Endothelial cell of umbilical vein (primary cell): ENCODE measurements around the gene BCL10. TPM values are rescaled to one million over a fixed set of nuclear protein-coding genes. Genes with fewer than 3 reads are reported as not detected.

Source experiments
- BruUV-seq: library from RNA; stranded (reverse); fragments of 400-500 nt; replicated peaks from 2 replicates; lab custom pipeline; 2021; lab: Mats Ljungman, UMichigan
- CTCF ChIA-PET: fragments of 300-600, 350-600 bp; sonication (Branson Sonifier 250); formaldehyde crosslinking; loops from one replicate; lab custom pipeline; 2021; ENCODE audit warnings: antibody characterized with exemption, inconsistent platforms; lab: Charles Lee
- POLR2A ChIA-PET: fragments of 300-600, 350-600 bp; sonication (Branson Sonifier 250); formaldehyde crosslinking; loops from one replicate; lab custom pipeline; 2021; ENCODE audit warnings: antibody characterized with exemption, inconsistent platforms; lab: Charles Lee
- DNase-seq: peaks from one replicate; pipeline ENCODE4 v3.0.0-alpha.2; 2011; ENCODE audit warnings: low read depth, low spot score
- FAIRE-seq: peaks from 2 replicates; lab custom pipeline; 2011; peaks lifted over from hg19 to GRCh38; lab: Jason Lieb, UNC
- H2AFZ ChIP-seq: 2 replicates; pipeline ENCODE4 v1.6.0; 2012; ENCODE audit warnings: low read depth, low read length, control low read depth, inconsistent platforms
- H3K27ac ChIP-seq: 2 replicates; pipeline ENCODE4 v1.5.1; 2011; ENCODE audit warnings: low read depth, mild to moderate bottlenecking, control low read depth, low read length, moderate library complexity; ENCODE audit not compliant: insufficient read depth
- H3K27me3 ChIP-seq, 2 experiments: 2 replicates each; pipeline versions ENCODE4 v1.6.0 to v1.6.1; 2011; ENCODE audit warnings: low read length in 2 of 2, mixed read lengths in 1 of 2; ENCODE audit not compliant: control insufficient read depth in 2 of 2, insufficient read depth in 2 of 2
- H3K36me3 ChIP-seq, 2 experiments: 2 replicates in 1 of 2; 3 replicates in 1 of 2; pipeline ENCODE4 v1.5.1; 2011; ENCODE audit warnings: low read length in 2 of 2, mild to moderate bottlenecking in 1 of 2, moderate library complexity in 1 of 2; ENCODE audit not compliant: control insufficient read depth in 2 of 2, insufficient read depth in 2 of 2; ENCODE audit errors: extremely low read depth in 1 of 2
- H3K4me1 ChIP-seq: 3 replicates; pipeline ENCODE4 v1.5.1; 2011; ENCODE audit warnings: mild to moderate bottlenecking, low read length; ENCODE audit not compliant: control insufficient read depth, insufficient read depth; ENCODE audit errors: extremely low read depth
- H3K4me2 ChIP-seq: 2 replicates; pipeline ENCODE4 v1.6.1; 2011; ENCODE audit warnings: low read length, control low read depth, mixed read lengths; ENCODE audit not compliant: insufficient read depth
- H3K4me3 ChIP-seq, 3 experiments: fragments of 200-600 bp in 1 of 3; sonication (generic), shearing (Covaris generic) in 1 of 3; replicated peaks in 1 of 3; 2 replicates each; pipeline ENCODE4 v1.5.1; 2011 to 2016; ENCODE audit warnings: control low read depth in 3 of 3, low read length in 3 of 3, mild to moderate bottlenecking in 2 of 3, inconsistent platforms in 1 of 3, low read depth in 1 of 3, moderate library complexity in 1 of 3; ENCODE audit not compliant: insufficient read depth in 1 of 3
- H3K79me2 ChIP-seq: 2 replicates; pipeline ENCODE4 v1.6.0; 2012; ENCODE audit warnings: low read length, inconsistent platforms; ENCODE audit not compliant: control insufficient read depth, insufficient read depth
- H3K9ac ChIP-seq: replicated peaks from 2 replicates; pipeline ENCODE3; 2011; ENCODE audit warnings: low read length, control low read depth; ENCODE audit not compliant: insufficient read depth; ENCODE audit errors: extremely low read depth
- H3K9me1 ChIP-seq: replicated peaks from 3 replicates; pipeline ENCODE4 v1.6.0; 2011; ENCODE audit warnings: mild to moderate bottlenecking, low read length; ENCODE audit not compliant: control insufficient read depth, insufficient read depth; ENCODE audit errors: extremely low read depth
- H3K9me3 ChIP-seq: replicated peaks from 2 replicates; pipeline ENCODE4 v1.5.1; 2012; ENCODE audit warnings: low read length, inconsistent platforms; ENCODE audit not compliant: control insufficient read depth, insufficient read depth
- H4K20me1 ChIP-seq: replicated peaks from 2 replicates; pipeline ENCODE3; 2011; ENCODE audit warnings: mild to moderate bottlenecking, low read length; ENCODE audit not compliant: control insufficient read depth, insufficient read depth; ENCODE audit errors: extremely low read depth
- EZH2 ChIP-seq: IDR thresholded peaks from 2 replicates; pipeline ENCODE4 v1.6.1; 2012; ENCODE audit warnings: borderline replicate concordance, low read depth, mild to moderate bottlenecking, moderate library complexity, low read length, inconsistent platforms; ENCODE audit not compliant: severe bottlenecking
- FOS ChIP-seq: IDR thresholded peaks from 2 replicates; pipeline ENCODE4 v1.6.1; 2011; ENCODE audit warnings: mild to moderate bottlenecking, low read length, moderate library complexity, borderline replicate concordance; ENCODE audit not compliant: insufficient read depth
- GATA2 ChIP-seq: IDR thresholded peaks from 2 replicates; pipeline ENCODE4 v1.7.0; 2011; ENCODE audit warnings: low read depth, mild to moderate bottlenecking, moderate library complexity, mixed read lengths, low read length; ENCODE audit not compliant: insufficient read length, insufficient read depth
- JUN ChIP-seq: IDR thresholded peaks from 2 replicates; pipeline ENCODE4 v1.6.1; 2011; ENCODE audit warnings: borderline replicate concordance, low read depth; ENCODE audit not compliant: insufficient read length, insufficient read depth
- MYC ChIP-seq: IDR thresholded peaks from one replicate; pipeline ENCODE4 v1.6.1; 2011; ENCODE audit warnings: mild to moderate bottlenecking, low read depth, low read length
- POLR2A ChIP-seq: IDR thresholded peaks from 2 replicates; pipeline ENCODE4 v1.6.1; 2012; ENCODE audit warnings: low read depth, mild to moderate bottlenecking, control low read depth, low read length
- POLR2AphosphoS5 ChIP-seq: IDR thresholded peaks from 2 replicates; pipeline ENCODE4 v1.6.1; 2012; ENCODE audit warnings: low read depth, mild to moderate bottlenecking, control low read depth, low read length, moderate library complexity; ENCODE audit not compliant: insufficient read depth
- dilution Hi-C: fragments of 300-500 bp; cut with MboI; formaldehyde crosslinking; loops from one replicate; pipeline ENCODE4 v1.15.0; 2019; ENCODE audit warnings: low sequenced_read_pairs; ENCODE audit not compliant: extremely low pct_ligation_motif_present
- intact Hi-C: fragments of 100-400 bp; cut with micrococcal nuclease; formaldehyde crosslinking; loops from one replicate; pipeline ENCODE4 v1.10.0; 2022
- polyA plus RNA-seq, 4 experiments: library from polyadenylated mRNA; depleted of rRNA in 3 of 4; stranded (reverse) in 3 of 4; unstranded in 1 of 4; fragments of >200 nt; gene quantifications; 2 replicates each; pipeline versions ENCODE4 v1.2.1 to v1.2.3, GENCODE V29; 2011 to 2012; ENCODE audit warnings: missing spikeins in 1 of 4
- total RNA-seq: library from RNA; stranded (reverse); gene quantifications from 2 replicates; pipeline ENCODE4 v1.2.3, GENCODE V29; 2021
- TF ChIP-seq, protein P1 (sequence below), 2 donors: IDR thresholded peaks; 1 replicate in 1 of 2; 2 replicates in 1 of 2; pipeline ENCODE4 v1.5.1; 2011; ENCODE audit warnings: low read length in 2 of 2, mild to moderate bottlenecking in 2 of 2, moderate library complexity in 2 of 2, control low read depth in 1 of 2, inconsistent platforms in 1 of 2, low read depth in 1 of 2; ENCODE audit not compliant: insufficient read depth in 1 of 2; ENCODE audit errors: extremely low read depth in 1 of 2
- TF ChIP-seq, protein P2 (sequence below): IDR thresholded peaks from 2 replicates; pipeline ENCODE4 v1.6.1; 2011; ENCODE audit not compliant: insufficient read depth, insufficient read length

The BCL10 gene
- total and polyA plus RNA-seq, 2 donors (not counting 3 experiments of a cell fraction or from before 2014, with no cell fraction given): 16.1 to 78.6 TPM

DNA sequence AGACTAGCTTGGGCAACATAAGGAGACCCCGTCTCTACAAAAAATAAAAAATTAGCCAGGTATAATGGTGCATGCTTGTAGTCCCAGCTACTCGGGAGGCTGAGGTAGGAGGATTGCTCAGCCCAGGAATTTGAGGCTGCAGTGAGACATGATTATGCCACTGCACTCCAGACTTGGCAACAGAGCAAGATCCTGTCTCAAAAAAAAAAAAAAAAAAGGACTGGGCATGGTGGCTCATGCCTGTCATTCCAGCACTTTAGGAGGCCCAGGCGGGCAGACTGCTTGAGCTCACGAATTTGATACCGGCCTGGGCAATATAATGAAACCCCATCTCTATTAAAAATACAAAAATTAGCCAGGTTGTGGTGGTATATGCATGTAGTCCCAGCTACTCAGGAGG is 47.3 kb upstream of the BCL10 start:
- intact Hi-C loops (no loop called here), dilution Hi-C loops (loop anchor here (25.0 kb wide), 1 partner anchor 364 kb away; no protein-coding TSS in a partner anchor)
- BruUV-seq: no TSS peak
- no peak overlapping the region for H3K27ac ChIP-seq
- ChIA-PET CTCF (interaction anchor here (1.1 to 1.4 kb wide), 4 partner anchors 8 to 369 kb away, joined by 3 to 5 read pairs (median 4); no protein-coding TSS in a partner anchor), POLR2A (interaction anchor here (1.0 to 1.1 kb wide), 2 partner anchors 10 to 13 kb away, joined by 3 to 4 read pairs; no protein-coding TSS in a partner anchor)
- no peaks in the 10 kb centered on the region for H3K27me3 ChIP-seq
- no peak overlapping the region for H3K9ac ChIP-seq
- no peak for DNase-seq
- no peaks in the 10 kb centered on the region for H3K36me3 ChIP-seq
- TF ChIP-seq FOS (no peak), MYC (no peak), POLR2AphosphoS5 (no peak), GATA2 (no peak), POLR2A (no peak), EZH2 (no peak), JUN (no peak)
- TF ChIP-seq, protein P1, sequence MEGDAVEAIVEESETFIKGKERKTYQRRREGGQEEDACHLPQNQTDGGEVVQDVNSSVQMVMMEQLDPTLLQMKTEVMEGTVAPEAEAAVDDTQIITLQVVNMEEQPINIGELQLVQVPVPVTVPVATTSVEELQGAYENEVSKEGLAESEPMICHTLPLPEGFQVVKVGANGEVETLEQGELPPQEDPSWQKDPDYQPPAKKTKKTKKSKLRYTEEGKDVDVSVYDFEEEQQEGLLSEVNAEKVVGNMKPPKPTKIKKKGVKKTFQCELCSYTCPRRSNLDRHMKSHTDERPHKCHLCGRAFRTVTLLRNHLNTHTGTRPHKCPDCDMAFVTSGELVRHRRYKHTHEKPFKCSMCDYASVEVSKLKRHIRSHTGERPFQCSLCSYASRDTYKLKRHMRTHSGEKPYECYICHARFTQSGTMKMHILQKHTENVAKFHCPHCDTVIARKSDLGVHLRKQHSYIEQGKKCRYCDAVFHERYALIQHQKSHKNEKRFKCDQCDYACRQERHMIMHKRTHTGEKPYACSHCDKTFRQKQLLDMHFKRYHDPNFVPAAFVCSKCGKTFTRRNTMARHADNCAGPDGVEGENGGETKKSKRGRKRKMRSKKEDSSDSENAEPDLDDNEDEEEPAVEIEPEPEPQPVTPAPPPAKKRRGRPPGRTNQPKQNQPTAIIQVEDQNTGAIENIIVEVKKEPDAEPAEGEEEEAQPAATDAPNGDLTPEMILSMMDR (IDR thresholded peaks at IDR 0.05; ENCODE audit: extremely low read depth in 1 of 2, insufficient read depth in 1 of 2, low read depth in 1 of 2, low read length in 2 of 2): no peak
- TF ChIP-seq, protein P2, sequence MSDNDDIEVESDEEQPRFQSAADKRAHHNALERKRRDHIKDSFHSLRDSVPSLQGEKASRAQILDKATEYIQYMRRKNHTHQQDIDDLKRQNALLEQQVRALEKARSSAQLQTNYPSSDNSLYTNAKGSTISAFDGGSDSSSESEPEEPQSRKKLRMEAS: no peak
- no peak overlapping the region for H3K4me2 ChIP-seq
- peaks cover 84% of the 10 kb centered on the region for H3K4me1 ChIP-seq
- no peaks in the 10 kb centered on the region for H3K9me3 ChIP-seq
- no peak overlapping the region for H3K4me3 ChIP-seq
- no peaks in the 10 kb centered on the region for H4K20me1 ChIP-seq
- H3K79me2 ChIP-seq: peaks cover 29% of the 10 kb centered on the region
- no peak overlapping the region for H2AFZ ChIP-seq
- no peaks in the 10 kb centered on the region for H3K9me1 ChIP-seq
- no peak for FAIRE-seq
